GM12864 (cell line): ENCODE measurements around the gene ACVR1B.

Experiments
- DNase-seq: peaks from one replicate; pipeline ENCODE4 v3.0.0-alpha.2; 2011; ENCODE audit warnings: low read depth
- H3K4me3 ChIP-seq: 2 replicates; pipeline ENCODE4 v1.5.1; 2011; ENCODE audit warnings: mild to moderate bottlenecking, low read depth, low read length, control low read depth
- CTCF ChIP-seq: IDR thresholded peaks from 2 replicates; pipeline ENCODE4 v1.5.1; 2011; ENCODE audit warnings: low read depth, mild to moderate bottlenecking, moderate library complexity, low read length, control low read depth, inconsistent platforms; ENCODE audit errors: missing control alignments

The ACVR1B gene

GRCh38 chr12:51953864-51954263 is 2.4 kb downstream of the ACVR1B start:
- TF ChIP-seq CTCF, result no peak
- DNase-seq, result no peak
- H3K4me3 ChIP-seq, result no peak overlapping the region

GRCh38 chr12:51954561-51955361 is 3.3 kb downstream of the ACVR1B start:
- no peak for TF ChIP-seq CTCF
- DNase-seq, result no peak
- H3K4me3 ChIP-seq, result no peak overlapping the region

- DNase-seq, result no peak
- no peak overlapping the region for H3K4me3 ChIP-seq
- no peak for TF ChIP-seq CTCF
Observed at GRCh38 chr12:51955702-51956101, 4.2 kb downstream of the ACVR1B start.

- TF ChIP-seq CTCF, result no peak
- no peak overlapping the region for H3K4me3 ChIP-seq
- DNase-seq, result no peak
Observed at GRCh38 chr12:51958542-51958941, 7.0 kb downstream of the ACVR1B start.

GRCh38 chr12:51959211-51959610 is 7.7 kb downstream of the ACVR1B start:
- H3K4me3 ChIP-seq, result no peak overlapping the region
- TF ChIP-seq CTCF, result no peak
- DNase-seq, result no peak

- no peak for TF ChIP-seq CTCF
- H3K4me3 ChIP-seq, result no peak overlapping the region
- no peak for DNase-seq
Observed at GRCh38 chr12:51959921-51960320, 8.4 kb downstream of the ACVR1B start.

- TF ChIP-seq CTCF, result no peak
- DNase-seq, result no peak
- no peak overlapping the region for H3K4me3 ChIP-seq
Observed at GRCh38 chr12:51960488-51960887, 9.0 kb downstream of the ACVR1B start.
